HG03521 (cell line): ENCODE measurements around the gene C1QA.
"Not testable (repeated sequence)": the region's sequence is repeated elsewhere in the genome, so short reads cannot be mapped to it uniquely, and the experiment has no call there.

Source experiments
- ATAC-seq: cut with Tn5 transposase; IDR thresholded peaks from one replicate; pipeline ENCODE4 v1.9.1; 2021; ENCODE audit warnings: mild to moderate bottlenecking, moderate library complexity; ENCODE audit not compliant: unreplicated experiment

Gene C1QA

GRCh38 chr1:22639286-22639685 is 2.9 kb downstream of the C1QA start:
- no peak for ATAC-seq

- ATAC-seq: no peak
These were observed 4.8 kb downstream of the C1QA start for GRCh38 chr1:22641247-22641646.

- ATAC-seq: no peak
These were observed 5.6 kb downstream of the C1QA start for GRCh38 chr1:22641906-22642636.

GRCh38 chr1:22643381-22643780 is 7.0 kb downstream of the C1QA start, which contains the start of gene C1QC:
C1QC (plus strand) TSS chr1:22643633; CDS start chr1:22644024, 391 bp downstream.
- no peak for ATAC-seq

GRCh38 chr1:22643928-22644327 is 7.5 kb downstream of the C1QA start:
- ATAC-seq: no peak

- ATAC-seq: no peak
These were observed 9.5 kb downstream of the C1QA start for GRCh38 chr1:22645931-22646330.

- no peak for ATAC-seq
These were observed 10.0 kb downstream of the C1QA start for GRCh38 chr1:22646384-22646783.

GRCh38 chr1:22650089-22650693 is 13.8 kb downstream of the C1QA start:
- ATAC-seq: no peak

GRCh38 chr1:22651941-22652856 is 15.8 kb downstream of the C1QA start:
- no peak for ATAC-seq

- no peak for ATAC-seq
These were observed 16.5 kb downstream of the C1QA start, which contains the start of gene C1QB for GRCh38 chr1:22652881-22653316. C1QB (plus strand) TSS chr1:22653236; CDS start chr1:22659463, 6,227 bp downstream.

- ATAC-seq: no peak
These were observed 18.3 kb downstream of the C1QA start for GRCh38 chr1:22654692-22655091.

GRCh38 chr1:22658385-22659163 is 22.1 kb downstream of the C1QA start:
- ATAC-seq: no peak

GRCh38 chr1:22660716-22661241 is 24.4 kb downstream of the C1QA start:
- ATAC-seq: no peak

GRCh38 chr1:22661880-22662279 is 25.5 kb downstream of the C1QA start:
- no peak for ATAC-seq

GRCh38 chr1:22662318-22662717 is 25.9 kb downstream of the C1QA start:
- no peak for ATAC-seq

GRCh38 chr1:22662986-22663408 is 26.6 kb downstream of the C1QA start:
- ATAC-seq: no peak

GRCh38 chr1:22665752-22666151 is 29.3 kb downstream of the C1QA start:
- ATAC-seq: no peak

GRCh38 chr1:22666412-22666811 is 30.0 kb downstream of the C1QA start:
- ATAC-seq: no peak

GRCh38 chr1:22668840-22669239 is 32.4 kb downstream of the C1QA start:
- ATAC-seq: not testable (repeated sequence)

- no peak for ATAC-seq
These were observed 34.0 kb downstream of the C1QA start for GRCh38 chr1:22670352-22670975.
